ENCODE results near the gene SMYD5. TPM values are rescaled to one million over a fixed set of nuclear protein-coding genes. Genes with fewer than 3 reads are reported as not detected.

SMYD5 gene
- total RNA-seq, 2 experiments from 2014 or later, result 33.2 to 42.2 TPM

GRCh38 chr2:73250872-73251846, 37.1 kb downstream of the SMYD5 start:
- ChIA-PET POLR2A (interaction anchor here (0.6 to 2.6 kb wide), 3 partner anchors 12 to 478 kb away, joined by 3 to 7 read pairs (median 7); partner anchors contain the start of gene CCT7), CTCF (ENCODE audit: unreplicated experiment) (interaction anchor here (0.6 kb wide), 1 partner anchor 178 kb away, joined by 3 read pairs; no protein-coding TSS in a partner anchor)
- no TSS peak for BruUV-seq (replicated peaks)
- H2AFZ ChIP-seq (ENCODE audit: low read length), result no peak overlapping the region
- intact Hi-C loops (cut with micrococcal nuclease; ENCODE audit: unreplicated experiment), result no loop called here
- no peak overlapping the region for H3K4me2 ChIP-seq (ENCODE audit: low read length)
- H3K4me3 ChIP-seq (ENCODE audit: low read depth, low read length, poor library complexity, severe bottlenecking), result no peak overlapping the region
- no peaks in the 10 kb centered on the region for H3K9me2 ChIP-seq (ENCODE audit: insufficient read depth, low read length)
- no peak for TF ChIP-seq CTCF (conservative IDR thresholded peaks at IDR 0.05; ENCODE audit: low read length)
- H3K36me3 ChIP-seq (ENCODE audit: insufficient read depth, low read length), result peaks cover 98% of the 10 kb centered on the region
- H3K27ac ChIP-seq (ENCODE audit: low read depth, low read length, poor library complexity, severe bottlenecking), result no peak overlapping the region
- H3K4me1 ChIP-seq (ENCODE audit: insufficient read depth, low read length, poor library complexity, severe bottlenecking), result no peaks in the 10 kb centered on the region
- H3K9me3 ChIP-seq (ENCODE audit: low read length), result no peaks in the 10 kb centered on the region
- H3K79me2 ChIP-seq (ENCODE audit: insufficient read depth, low read depth, low read length), result no peaks in the 10 kb centered on the region
- no peak for DNase-seq (ENCODE audit: low spot score)
- H4K20me1 ChIP-seq (ENCODE audit: insufficient read depth, low read length), result peaks cover 6% of the 10 kb centered on the region; the same call in 1 of the 2 replicates

DNA sequence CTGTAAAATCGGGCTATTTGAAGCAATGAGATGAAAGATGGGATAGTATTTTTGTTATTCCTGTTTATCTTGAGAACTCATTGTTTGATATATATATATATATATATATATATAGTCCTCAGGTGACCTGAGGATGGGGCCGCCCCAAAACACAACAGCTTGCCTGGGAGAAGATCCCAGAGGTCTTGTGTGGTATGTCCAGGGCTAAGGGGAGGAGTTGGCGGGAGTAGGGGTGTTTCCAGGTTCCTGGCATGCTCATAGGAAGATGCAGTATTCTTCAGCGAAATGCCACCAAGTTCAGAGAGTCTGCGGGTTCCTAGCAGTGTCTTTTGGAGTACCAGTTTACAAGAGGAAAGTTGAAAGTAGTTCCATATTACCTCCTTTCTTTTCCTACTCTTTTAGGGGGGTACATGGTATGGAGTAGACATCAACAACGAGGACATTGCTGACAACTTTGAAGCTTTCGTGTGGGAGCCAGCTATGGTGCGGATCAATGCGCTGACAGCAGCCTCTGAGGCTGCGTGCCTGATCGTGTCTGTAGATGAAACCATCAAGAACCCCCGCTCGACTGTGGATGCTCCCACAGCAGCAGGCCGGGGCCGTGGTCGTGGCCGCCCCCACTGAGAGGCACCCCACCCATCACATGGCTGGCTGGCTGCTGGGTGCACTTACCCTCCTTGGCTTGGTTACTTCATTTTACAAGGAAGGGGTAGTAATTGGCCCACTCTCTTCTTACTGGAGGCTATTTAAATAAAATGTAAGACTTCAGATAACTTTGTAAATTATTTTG, 38.4 kb downstream of the SMYD5 start:
- Histone ChIP-seq H3K36me3 (ENCODE audit: insufficient read depth, low read length) (peaks cover 91% of the 10 kb centered on the region), H3K9me2 (ENCODE audit: insufficient read depth, low read length) (no peaks in the 10 kb centered on the region), H3K4me1 (ENCODE audit: insufficient read depth, low read length, poor library complexity, severe bottlenecking) (no peaks in the 10 kb centered on the region), H3K4me3 (ENCODE audit: low read depth, low read length, poor library complexity, severe bottlenecking) (no peak overlapping the region), H3K9me3 (ENCODE audit: low read length) (no peaks in the 10 kb centered on the region), H3K4me2 (ENCODE audit: low read length) (no peak overlapping the region), H3K27ac (ENCODE audit: low read depth, low read length, poor library complexity, severe bottlenecking) (no peak overlapping the region), H4K20me1 (ENCODE audit: insufficient read depth, low read length) (no peaks in the 10 kb centered on the region; the same call in 1 of the 2 replicates), H3K79me2 (ENCODE audit: insufficient read depth, low read depth, low read length) (no peaks in the 10 kb centered on the region), H2AFZ (ENCODE audit: low read length) (no peak overlapping the region)
- DNase-seq (ENCODE audit: low spot score), result no peak
- no TSS peak for BruUV-seq (replicated peaks)
- intact Hi-C loops (cut with micrococcal nuclease; ENCODE audit: unreplicated experiment), result no loop called here
- POLR2A ChIA-PET, result interaction anchor here (1.8 kb wide), 1 partner anchor 14 kb away, joined by 11 read pairs; no protein-coding TSS in a partner anchor
- TF ChIP-seq CTCF (conservative IDR thresholded peaks at IDR 0.05; ENCODE audit: low read length) (no peak), EZH2phosphoT487 (IDR thresholded peaks at IDR 0.05; ENCODE audit: borderline replicate concordance, low read depth, low read length) (no peak)
- CTCF ChIA-PET (ENCODE audit: unreplicated experiment), result interaction anchor here (1.1 kb wide), 1 partner anchor 14 kb away, joined by 3 read pairs; no protein-coding TSS in a partner anchor

Measured in OCI-LY7 (cell line).